Activated CD4-positive, alpha-beta T cell treated with anti-CD3 and anti-CD28 coated beads, Interleukin-2, amount 10 ng/mL, durations not matched to agents 7 days and 5 days (primary cell): Measurements from ENCODE around the gene ERMP1. TPM values are rescaled to one million over a fixed set of nuclear protein-coding genes. Genes with fewer than 3 reads are reported as not detected.
"Not testable (repeated sequence)": the region's sequence is repeated elsewhere in the genome, so short reads cannot be mapped to it uniquely, and the experiment has no call there.

Experiments used
- CTCF ChIA-PET: fragments of 350-600 bp; sonication (Branson Sonifier 250); formaldehyde crosslinking; loops from one replicate; lab custom pipeline; 2021; ENCODE audit warnings: antibody characterized with exemption; lab: Charles Lee
- POLR2A ChIA-PET: fragments of 350-600 bp; sonication (Branson Sonifier 250); formaldehyde crosslinking; loops from one replicate; lab custom pipeline; 2021; ENCODE audit warnings: antibody characterized with exemption; lab: Charles Lee
- DNase-seq: peaks from one replicate; pipeline ENCODE4 v3.0.0-alpha.2; 2020
- H3K27ac Mint-ChIP-seq: one replicate; pipeline ENCODE4 v1.8.0; 2021; ENCODE audit warnings: mild to moderate bottlenecking, moderate library complexity, mixed read lengths
- H3K27me3 Mint-ChIP-seq: one replicate; pipeline ENCODE4 v1.8.0; 2021; ENCODE audit warnings: mixed read lengths
- H3K36me3 Mint-ChIP-seq: one replicate; pipeline ENCODE4 v1.8.0; 2021; ENCODE audit warnings: low read depth, mixed read lengths
- H3K4me1 Mint-ChIP-seq: one replicate; pipeline ENCODE4 v1.8.0; 2021; ENCODE audit warnings: mixed read lengths
- H3K4me3 Mint-ChIP-seq: one replicate; pipeline ENCODE4 v1.8.0; 2021; ENCODE audit warnings: mild to moderate bottlenecking, moderate library complexity, mixed read lengths
- H3K9me3 Mint-ChIP-seq: one replicate; pipeline ENCODE4 v1.8.0; 2021; ENCODE audit warnings: mixed read lengths
- total RNA-seq, 2 experiments: library from RNA; stranded (reverse); gene quantifications; one replicate each; pipeline ENCODE4 v1.2.3, GENCODE V29; 2021

ERMP1 gene
- total RNA-seq, 2 experiments from 2014 or later, result 24.2 to 25.1 TPM

GRCh38 chr9:5805478-5805877 is 27.4 kb downstream of the ERMP1 start:
- CTCF ChIA-PET, result interaction anchor here (1.3 kb wide), 1 partner anchor 12 kb away, joined by 4 read pairs; no protein-coding TSS in a partner anchor
- peaks cover 4% of the 10 kb centered on the region for H3K4me1 Mint-ChIP-seq

GRCh38 chr9:5801739-5802113 is 31.2 kb downstream of the ERMP1 start:
- CTCF ChIA-PET, result no interaction called here
- no peak overlapping the region for H3K4me3 Mint-ChIP-seq
- H3K9me3 Mint-ChIP-seq, result no peaks in the 10 kb centered on the region
- DNase-seq, result no peak
- no peaks in the 10 kb centered on the region for H3K27me3 Mint-ChIP-seq
- peaks cover 40% of the 10 kb centered on the region for H3K36me3 Mint-ChIP-seq
- H3K4me1 Mint-ChIP-seq, result peaks cover 6% of the 10 kb centered on the region
- H3K27ac Mint-ChIP-seq, result no peak overlapping the region
- POLR2A ChIA-PET, result interaction anchor here (0.6 kb wide), 1 partner anchor 831 kb away, joined by 7 read pairs; no protein-coding TSS in a partner anchor

More at GRCh38 chr9:5805478-5805877, 27.4 kb downstream of the ERMP1 start:
- peaks cover 41% of the 10 kb centered on the region for H3K36me3 Mint-ChIP-seq
- POLR2A ChIA-PET, result no interaction called here
- H3K27ac Mint-ChIP-seq, result no peak overlapping the region
- no peak overlapping the region for H3K4me3 Mint-ChIP-seq
- DNase-seq, result no peak
- H3K27me3 Mint-ChIP-seq, result no peaks in the 10 kb centered on the region
- H3K9me3 Mint-ChIP-seq, result no peaks in the 10 kb centered on the region

GRCh38 chr9:5800969-5801738 is 31.8 kb downstream of the ERMP1 start:
- Mint-ChIP-seq H3K9me3 (no peaks in the 10 kb centered on the region), H3K27me3 (no peaks in the 10 kb centered on the region), H3K36me3 (peaks cover 46% of the 10 kb centered on the region), H3K4me3 (no peak overlapping the region), H3K4me1 (peaks cover 6% of the 10 kb centered on the region), H3K27ac (no peak overlapping the region)
- ChIA-PET POLR2A (interaction anchor here (0.6 kb wide), 1 partner anchor 831 kb away, joined by 7 read pairs; no protein-coding TSS in a partner anchor), CTCF (no interaction called here)
- no peak for DNase-seq

- peaks cover 45% of the 10 kb centered on the region for H3K36me3 Mint-ChIP-seq
- H3K4me3 Mint-ChIP-seq, H3K27ac Mint-ChIP-seq, DNase-seq, CTCF ChIA-PET, H3K4me1 Mint-ChIP-seq, H3K9me3 Mint-ChIP-seq, H3K27me3 Mint-ChIP-seq, POLR2A ChIA-PET: not testable (repeated sequence)
Observed at GRCh38 chr9:5800378-5800777, 32.5 kb downstream of the ERMP1 start.

- ChIA-PET POLR2A (no interaction called here), CTCF (interaction anchor here (1.1 kb wide), 1 partner anchor 32 kb away, joined by 4 read pairs; no protein-coding TSS in a partner anchor)
- Mint-ChIP-seq H3K4me1 (peaks cover 6% of the 10 kb centered on the region), H3K9me3 (no peaks in the 10 kb centered on the region), H3K4me3 (no peak overlapping the region), H3K27ac (peak overlapping the region; percentile 25), H3K36me3 (peaks cover 45% of the 10 kb centered on the region), H3K27me3 (no peaks in the 10 kb centered on the region)
- peak; percentile 14 for DNase-seq
Observed at GRCh38 chr9:5799314-5799713, 33.6 kb downstream of the ERMP1 start.

GRCh38 chr9:5798581-5798980 is 34.3 kb downstream of the ERMP1 start:
- no peak for DNase-seq
- Mint-ChIP-seq H3K36me3 (peaks cover 49% of the 10 kb centered on the region), H3K27ac (no peak overlapping the region), H3K27me3 (no peaks in the 10 kb centered on the region), H3K4me3 (no peak overlapping the region), H3K4me1 (peaks cover 13% of the 10 kb centered on the region), H3K9me3 (no peaks in the 10 kb centered on the region)
- ChIA-PET POLR2A (no interaction called here), CTCF (interaction anchor here (0.6 to 1.1 kb wide), 3 partner anchors 32 to 350 kb away, joined by 4 read pairs; no protein-coding TSS in a partner anchor)

- H3K27me3 Mint-ChIP-seq, result no peaks in the 10 kb centered on the region
- H3K27ac Mint-ChIP-seq, result no peak overlapping the region
- CTCF ChIA-PET, result no interaction called here
- peaks cover 60% of the 10 kb centered on the region for H3K36me3 Mint-ChIP-seq
- no peak overlapping the region for H3K4me3 Mint-ChIP-seq
- no peak for DNase-seq
- H3K4me1 Mint-ChIP-seq, result peaks cover 29% of the 10 kb centered on the region
- POLR2A ChIA-PET, result no interaction called here
- no peaks in the 10 kb centered on the region for H3K9me3 Mint-ChIP-seq
Observed at GRCh38 chr9:5796298-5796697, 36.6 kb downstream of the ERMP1 start.

- Mint-ChIP-seq H3K4me1 (peaks cover 35% of the 10 kb centered on the region), H3K27me3 (no peaks in the 10 kb centered on the region), H3K27ac (no peak overlapping the region), H3K9me3 (peaks cover 2% of the 10 kb centered on the region), H3K36me3 (peaks cover 68% of the 10 kb centered on the region), H3K4me3 (no peak overlapping the region)
- no peak for DNase-seq
- POLR2A ChIA-PET, result no interaction called here
- CTCF ChIA-PET, result interaction anchor here (0.8 to 1.8 kb wide), 4 partner anchors 21 to 41 kb away, joined by 3 to 5 read pairs (median 4); partner anchors contain the start of gene ERMP1
Observed at GRCh38 chr9:5793812-5794211, 39.1 kb downstream of the ERMP1 start.

GRCh38 chr9:5791870-5792269 is 41.0 kb downstream of the ERMP1 start:
- Mint-ChIP-seq H3K27me3 (no peaks in the 10 kb centered on the region), H3K9me3 (peaks cover 3% of the 10 kb centered on the region), H3K36me3 (peaks cover 77% of the 10 kb centered on the region), H3K4me3 (no peak overlapping the region), H3K4me1 (peaks cover 35% of the 10 kb centered on the region), H3K27ac (no peak overlapping the region)
- CTCF ChIA-PET, result no interaction called here
- POLR2A ChIA-PET, result no interaction called here
- no peak for DNase-seq

- no peak overlapping the region for H3K4me3 Mint-ChIP-seq
- CTCF ChIA-PET, result no interaction called here
- no peak for DNase-seq
- peaks cover 78% of the 10 kb centered on the region for H3K36me3 Mint-ChIP-seq
- peak overlapping the region; percentile 22 for H3K27ac Mint-ChIP-seq
- H3K9me3 Mint-ChIP-seq, result peaks cover 3% of the 10 kb centered on the region
- H3K4me1 Mint-ChIP-seq, result peaks cover 35% of the 10 kb centered on the region
- POLR2A ChIA-PET, result no interaction called here
- H3K27me3 Mint-ChIP-seq, result no peaks in the 10 kb centered on the region
Observed at GRCh38 chr9:5790923-5791322, 42.0 kb downstream of the ERMP1 start.

- no peak overlapping the region for H3K27ac Mint-ChIP-seq
- no peaks in the 10 kb centered on the region for H3K27me3 Mint-ChIP-seq
- no peak overlapping the region for H3K4me3 Mint-ChIP-seq
- peaks cover 3% of the 10 kb centered on the region for H3K9me3 Mint-ChIP-seq
- no peak for DNase-seq
- peaks cover 35% of the 10 kb centered on the region for H3K4me1 Mint-ChIP-seq
- POLR2A ChIA-PET, result no interaction called here
- CTCF ChIA-PET, result interaction anchor here (0.6 to 0.7 kb wide), 2 partner anchors 25 to 353 kb away, joined by 3 to 4 read pairs; no protein-coding TSS in a partner anchor
- peaks cover 84% of the 10 kb centered on the region for H3K36me3 Mint-ChIP-seq
Observed at GRCh38 chr9:5789489-5789888, 43.4 kb downstream of the ERMP1 start.

GRCh38 chr9:5787759-5788302 is 45.1 kb downstream of the ERMP1 start:
- no peak for DNase-seq
- POLR2A ChIA-PET, result no interaction called here
- H3K4me1 Mint-ChIP-seq, result peaks cover 20% of the 10 kb centered on the region
- CTCF ChIA-PET, result interaction anchor here (1.0 kb wide), 1 partner anchor 27 kb away, joined by 3 read pairs; no protein-coding TSS in a partner anchor
- H3K27ac Mint-ChIP-seq, result no peak overlapping the region
- H3K27me3 Mint-ChIP-seq, result no peaks in the 10 kb centered on the region
- H3K36me3 Mint-ChIP-seq, result peaks cover 88% of the 10 kb centered on the region
- peaks cover 8% of the 10 kb centered on the region for H3K9me3 Mint-ChIP-seq
- H3K4me3 Mint-ChIP-seq, result no peak overlapping the region

GRCh38 chr9:5787220-5787619 is 45.7 kb downstream of the ERMP1 start:
- DNase-seq, result no peak
- peaks cover 14% of the 10 kb centered on the region for H3K9me3 Mint-ChIP-seq
- no peaks in the 10 kb centered on the region for H3K27me3 Mint-ChIP-seq
- CTCF ChIA-PET, result interaction anchor here (1.0 kb wide), 1 partner anchor 26 kb away, joined by 3 read pairs; no protein-coding TSS in a partner anchor
- H3K27ac Mint-ChIP-seq, result no peak overlapping the region
- POLR2A ChIA-PET, result no interaction called here
- peaks cover 19% of the 10 kb centered on the region for H3K4me1 Mint-ChIP-seq
- peaks cover 91% of the 10 kb centered on the region for H3K36me3 Mint-ChIP-seq
- H3K4me3 Mint-ChIP-seq, result no peak overlapping the region
